ENCODE data around the gene PCSK1N. TPM values are rescaled to one million over a fixed set of nuclear protein-coding genes. Genes with fewer than 3 reads are reported as not detected.

Gene PCSK1N
- total RNA-seq, 1 donor = not detected

DNA sequence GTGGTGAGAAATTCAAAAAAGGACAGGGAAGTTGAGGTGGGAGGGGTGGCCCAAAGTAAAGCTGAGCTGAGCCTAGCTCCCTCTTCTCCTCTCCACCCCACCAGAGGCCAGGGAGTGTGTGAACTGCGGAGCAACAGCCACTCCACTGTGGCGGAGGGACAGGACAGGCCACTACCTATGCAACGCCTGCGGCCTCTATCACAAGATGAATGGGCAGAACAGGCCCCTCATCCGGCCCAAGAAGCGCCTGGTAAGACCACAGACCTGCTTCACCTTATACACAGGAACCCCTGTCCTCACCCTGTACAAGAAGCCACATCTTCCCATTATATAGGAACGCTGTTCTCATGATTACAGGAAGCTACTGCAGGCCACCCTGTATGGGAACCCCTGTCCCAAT is 43.2 kb downstream of the PCSK1N start:
- Histone ChIP-seq H3K4me1 (ENCODE audit: insufficient read depth, low read length) (peaks cover 3% of the 10 kb centered on the region), H3K36me3 (ENCODE audit: insufficient read depth, low read length) (no peaks in the 10 kb centered on the region), H3K79me2 (ENCODE audit: insufficient read depth, low read length) (no peaks in the 10 kb centered on the region), H3K4me3 (ENCODE audit: insufficient read depth, low read length) (no peak overlapping the region), H3K27me3 (ENCODE audit: insufficient read depth, low read length) (no peaks in the 10 kb centered on the region), H2AFZ (ENCODE audit: low read length) (no peak overlapping the region), H3K4me2 (ENCODE audit: insufficient read depth, low read length) (no peak overlapping the region), H3K27ac (ENCODE audit: low read depth, low read length) (no peak overlapping the region), H3K9me3 (ENCODE audit: low read depth, low read length) (no peaks in the 10 kb centered on the region), H4K20me1 (ENCODE audit: insufficient read depth, low read length) (no peaks in the 10 kb centered on the region)
- no peak for DNase-seq (ENCODE audit: insufficient read length, low spot score, missing footprints)
- TF ChIP-seq, protein P1, sequence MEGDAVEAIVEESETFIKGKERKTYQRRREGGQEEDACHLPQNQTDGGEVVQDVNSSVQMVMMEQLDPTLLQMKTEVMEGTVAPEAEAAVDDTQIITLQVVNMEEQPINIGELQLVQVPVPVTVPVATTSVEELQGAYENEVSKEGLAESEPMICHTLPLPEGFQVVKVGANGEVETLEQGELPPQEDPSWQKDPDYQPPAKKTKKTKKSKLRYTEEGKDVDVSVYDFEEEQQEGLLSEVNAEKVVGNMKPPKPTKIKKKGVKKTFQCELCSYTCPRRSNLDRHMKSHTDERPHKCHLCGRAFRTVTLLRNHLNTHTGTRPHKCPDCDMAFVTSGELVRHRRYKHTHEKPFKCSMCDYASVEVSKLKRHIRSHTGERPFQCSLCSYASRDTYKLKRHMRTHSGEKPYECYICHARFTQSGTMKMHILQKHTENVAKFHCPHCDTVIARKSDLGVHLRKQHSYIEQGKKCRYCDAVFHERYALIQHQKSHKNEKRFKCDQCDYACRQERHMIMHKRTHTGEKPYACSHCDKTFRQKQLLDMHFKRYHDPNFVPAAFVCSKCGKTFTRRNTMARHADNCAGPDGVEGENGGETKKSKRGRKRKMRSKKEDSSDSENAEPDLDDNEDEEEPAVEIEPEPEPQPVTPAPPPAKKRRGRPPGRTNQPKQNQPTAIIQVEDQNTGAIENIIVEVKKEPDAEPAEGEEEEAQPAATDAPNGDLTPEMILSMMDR (IDR thresholded peaks at IDR 0.05; ENCODE audit: extremely low read depth, low read depth, low read length) = no peak

DNA sequence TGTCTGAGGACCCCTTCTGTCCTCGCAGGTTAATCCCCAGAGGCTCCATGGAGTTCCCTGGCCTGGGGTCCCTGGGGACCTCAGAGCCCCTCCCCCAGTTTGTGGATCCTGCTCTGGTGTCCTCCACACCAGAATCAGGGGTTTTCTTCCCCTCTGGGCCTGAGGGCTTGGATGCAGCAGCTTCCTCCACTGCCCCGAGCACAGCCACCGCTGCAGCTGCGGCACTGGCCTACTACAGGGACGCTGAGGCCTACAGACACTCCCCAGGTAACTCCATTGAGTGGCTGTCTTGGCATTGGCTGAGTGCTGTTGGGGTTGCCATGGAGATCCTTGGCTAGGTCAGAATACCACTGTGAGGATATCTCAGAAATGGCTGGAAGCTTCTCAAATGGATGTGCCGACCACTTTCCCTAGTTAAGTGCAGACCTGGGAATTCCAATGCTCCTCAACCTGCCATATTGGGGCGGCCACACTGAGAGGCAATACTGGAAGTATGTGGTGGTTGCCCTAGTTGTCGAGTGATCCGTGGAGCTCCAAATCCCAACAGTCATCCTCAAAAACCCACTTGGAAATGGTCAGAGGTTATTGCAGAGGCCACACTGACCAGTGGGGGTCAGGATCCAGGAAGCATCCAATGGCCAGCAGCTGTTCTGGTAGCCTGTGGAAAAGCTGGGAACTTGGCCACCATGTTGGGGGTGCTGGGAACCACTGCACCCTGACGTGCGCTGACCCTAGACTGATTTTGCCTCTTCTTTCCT is 44.2 kb downstream of the PCSK1N start:
- Histone ChIP-seq H3K4me3 (ENCODE audit: insufficient read depth, low read length) (no peak overlapping the region), H3K79me2 (ENCODE audit: insufficient read depth, low read length) (no peaks in the 10 kb centered on the region), H3K27me3 (ENCODE audit: insufficient read depth, low read length) (no peaks in the 10 kb centered on the region), H3K9me3 (ENCODE audit: low read depth, low read length) (no peaks in the 10 kb centered on the region), H3K36me3 (ENCODE audit: insufficient read depth, low read length) (no peaks in the 10 kb centered on the region), H3K4me2 (ENCODE audit: insufficient read depth, low read length) (no peak overlapping the region), H2AFZ (ENCODE audit: low read length) (no peak overlapping the region), H3K27ac (ENCODE audit: low read depth, low read length) (no peak overlapping the region), H3K4me1 (ENCODE audit: insufficient read depth, low read length) (peaks cover 3% of the 10 kb centered on the region), H4K20me1 (ENCODE audit: insufficient read depth, low read length) (no peaks in the 10 kb centered on the region)
- no peak for DNase-seq (ENCODE audit: insufficient read length, low spot score, missing footprints)
- TF ChIP-seq, protein P1 (IDR thresholded peaks at IDR 0.05; ENCODE audit: extremely low read depth, low read depth, low read length) = no peak

DNA sequence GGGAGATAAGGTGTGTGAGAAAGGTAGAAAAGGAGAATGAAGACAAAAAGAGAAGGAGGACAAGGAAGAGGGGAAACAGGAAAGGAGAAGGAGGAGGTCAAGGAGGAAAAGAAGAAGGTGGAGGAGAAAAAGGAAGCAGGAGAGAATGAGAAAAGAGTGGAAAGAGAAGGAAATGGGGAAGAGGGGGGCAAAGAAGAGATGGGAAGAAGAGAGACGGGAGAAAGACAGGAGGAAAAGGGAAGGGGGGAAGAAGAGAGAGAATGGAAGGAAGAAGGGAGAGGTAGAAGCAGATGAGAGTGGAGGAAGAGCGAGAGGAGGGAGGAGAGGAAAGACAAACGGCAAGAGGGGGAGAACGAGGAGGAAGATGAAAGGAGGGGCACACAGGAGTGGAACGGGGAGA is 44.9 kb downstream of the PCSK1N start:
- no peak overlapping the region for H3K4me3 ChIP-seq (ENCODE audit: insufficient read depth, low read length)

More for the DNA sequence above, 44.9 kb downstream of the PCSK1N start:
- H2AFZ ChIP-seq (ENCODE audit: low read length) = no peak overlapping the region
- H3K9me3 ChIP-seq (ENCODE audit: low read depth, low read length) = no peaks in the 10 kb centered on the region
- H4K20me1 ChIP-seq (ENCODE audit: insufficient read depth, low read length) = no peaks in the 10 kb centered on the region
- H3K79me2 ChIP-seq (ENCODE audit: insufficient read depth, low read length) = no peaks in the 10 kb centered on the region
- no peak overlapping the region for H3K4me2 ChIP-seq (ENCODE audit: insufficient read depth, low read length)
- DNase-seq (ENCODE audit: insufficient read length, low spot score, missing footprints) = no peak
- H3K27me3 ChIP-seq (ENCODE audit: insufficient read depth, low read length) = no peaks in the 10 kb centered on the region
- TF ChIP-seq, protein P1 (IDR thresholded peaks at IDR 0.05; ENCODE audit: extremely low read depth, low read depth, low read length) = no peak
- no peaks in the 10 kb centered on the region for H3K36me3 ChIP-seq (ENCODE audit: insufficient read depth, low read length)
- peaks cover 3% of the 10 kb centered on the region for H3K4me1 ChIP-seq (ENCODE audit: insufficient read depth, low read length)
- H3K27ac ChIP-seq (ENCODE audit: low read depth, low read length) = no peak overlapping the region
